Smooth muscle cell of the brain vasculature (primary cell): Measurements from ENCODE around the gene EMID1.
A peak's percentile ranks its signal among the peaks of the same experiment; 100 is the strongest.

Experiments used
- DNase-seq: peaks from one replicate; pipeline ENCODE4 v3.0.0-alpha.2; 2012; ENCODE audit warnings: low read depth, low spot score

EMID1 gene

GRCh38 chr22:29195118-29195963 lies 10.4 kb upstream of the EMID1 start:
- DNase-seq = no peak

- DNase-seq = no peak
These were observed 9.6 kb upstream of the EMID1 start for GRCh38 chr22:29195964-29196666.

GRCh38 chr22:29197096-29197495 lies 8.6 kb upstream of the EMID1 start:
- no peak for DNase-seq

DNA sequence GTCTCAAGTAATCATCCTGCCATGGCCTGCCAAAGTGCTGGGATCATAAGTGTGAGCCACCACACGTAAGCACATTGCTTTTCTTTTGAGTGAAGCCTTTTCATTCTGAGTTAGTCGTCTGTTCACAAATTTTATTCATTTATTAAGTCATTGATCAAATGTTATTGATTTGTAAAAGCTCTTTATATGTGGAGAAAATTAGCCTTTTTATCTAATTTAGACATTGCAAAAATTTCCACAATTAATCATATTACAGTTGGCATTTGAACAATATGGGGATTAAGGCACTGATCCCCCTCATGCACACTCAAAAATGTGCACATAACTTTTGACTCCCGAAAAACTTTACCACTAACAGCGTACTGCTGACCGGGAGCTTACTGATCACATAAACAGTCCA lies 7.5 kb upstream of the EMID1 start:
- no peak for DNase-seq

DNA sequence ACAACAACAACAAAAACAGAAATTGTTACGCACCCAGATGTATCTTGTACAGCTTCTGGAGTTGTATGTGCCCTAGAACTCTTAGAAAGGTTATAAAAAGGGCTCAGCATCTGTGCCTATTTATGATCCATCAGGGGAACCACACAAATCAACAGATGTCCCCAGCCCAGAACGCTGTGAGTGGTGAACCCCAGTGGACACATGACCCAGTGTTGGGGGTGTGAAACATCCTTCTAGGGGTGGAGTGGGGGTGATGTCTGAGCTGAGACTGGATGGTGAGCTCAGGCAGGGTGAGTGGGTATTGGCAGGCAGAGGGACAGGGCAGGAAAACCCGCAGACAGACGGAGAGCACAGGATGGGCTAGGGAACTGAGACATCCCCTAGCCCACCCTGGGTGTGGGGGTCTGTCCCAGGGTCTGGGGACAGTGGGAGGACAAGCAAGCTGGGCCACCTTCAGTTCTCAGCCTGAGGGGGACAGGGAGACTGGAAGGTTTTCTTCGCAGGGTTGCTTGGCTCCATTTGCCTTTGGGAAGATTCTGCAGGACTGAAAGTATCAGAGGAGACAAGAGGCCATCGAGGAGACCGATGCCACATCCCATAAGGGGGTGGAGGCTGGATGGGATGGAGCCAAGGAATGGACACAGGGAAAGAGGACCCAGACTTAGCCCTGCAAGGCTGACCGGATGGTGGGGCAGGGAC lies 5.8 kb upstream of the EMID1 start:
- no peak for DNase-seq

DNA sequence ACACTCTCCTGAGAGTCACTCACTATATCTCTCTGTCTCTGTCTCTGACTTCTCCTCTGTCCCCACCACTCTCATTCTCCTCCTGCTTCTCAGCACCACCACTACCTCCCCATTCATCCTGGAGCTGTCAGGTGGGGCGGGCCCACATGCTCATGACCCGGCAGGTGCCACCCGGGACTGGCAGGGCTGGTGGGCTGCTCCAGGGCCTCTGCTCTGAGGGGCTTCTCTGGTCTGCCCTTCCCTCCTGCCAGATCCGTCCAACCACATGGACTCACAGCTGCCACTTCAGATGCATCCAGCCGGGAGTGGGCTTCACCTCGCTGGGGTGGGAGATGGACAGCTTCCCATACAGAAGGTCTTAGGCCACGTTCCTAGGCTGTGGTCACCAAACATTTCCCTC lies 4.8 kb upstream of the EMID1 start:
- no peak for DNase-seq

DNA sequence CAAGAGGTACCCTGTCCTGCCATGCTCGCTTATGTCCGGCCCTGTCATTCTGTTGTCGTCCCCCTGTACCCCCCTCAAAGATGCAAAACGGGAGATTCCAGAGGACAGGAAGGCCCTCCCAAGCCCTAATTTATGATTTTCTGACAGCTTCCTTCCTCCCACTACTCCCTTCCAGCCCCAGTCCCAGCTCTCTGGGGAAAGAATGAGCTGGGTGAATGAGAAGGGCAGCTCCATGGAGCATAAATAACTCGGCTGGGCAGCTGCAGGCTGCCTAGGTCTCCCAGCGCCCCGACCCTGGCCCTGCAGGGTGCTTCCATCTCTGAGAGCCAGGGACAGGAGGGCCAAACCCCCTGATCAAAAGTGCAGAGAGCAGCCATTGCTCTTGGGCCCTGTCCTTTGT lies 3.9 kb upstream of the EMID1 start:
- DNase-seq = no peak

DNA sequence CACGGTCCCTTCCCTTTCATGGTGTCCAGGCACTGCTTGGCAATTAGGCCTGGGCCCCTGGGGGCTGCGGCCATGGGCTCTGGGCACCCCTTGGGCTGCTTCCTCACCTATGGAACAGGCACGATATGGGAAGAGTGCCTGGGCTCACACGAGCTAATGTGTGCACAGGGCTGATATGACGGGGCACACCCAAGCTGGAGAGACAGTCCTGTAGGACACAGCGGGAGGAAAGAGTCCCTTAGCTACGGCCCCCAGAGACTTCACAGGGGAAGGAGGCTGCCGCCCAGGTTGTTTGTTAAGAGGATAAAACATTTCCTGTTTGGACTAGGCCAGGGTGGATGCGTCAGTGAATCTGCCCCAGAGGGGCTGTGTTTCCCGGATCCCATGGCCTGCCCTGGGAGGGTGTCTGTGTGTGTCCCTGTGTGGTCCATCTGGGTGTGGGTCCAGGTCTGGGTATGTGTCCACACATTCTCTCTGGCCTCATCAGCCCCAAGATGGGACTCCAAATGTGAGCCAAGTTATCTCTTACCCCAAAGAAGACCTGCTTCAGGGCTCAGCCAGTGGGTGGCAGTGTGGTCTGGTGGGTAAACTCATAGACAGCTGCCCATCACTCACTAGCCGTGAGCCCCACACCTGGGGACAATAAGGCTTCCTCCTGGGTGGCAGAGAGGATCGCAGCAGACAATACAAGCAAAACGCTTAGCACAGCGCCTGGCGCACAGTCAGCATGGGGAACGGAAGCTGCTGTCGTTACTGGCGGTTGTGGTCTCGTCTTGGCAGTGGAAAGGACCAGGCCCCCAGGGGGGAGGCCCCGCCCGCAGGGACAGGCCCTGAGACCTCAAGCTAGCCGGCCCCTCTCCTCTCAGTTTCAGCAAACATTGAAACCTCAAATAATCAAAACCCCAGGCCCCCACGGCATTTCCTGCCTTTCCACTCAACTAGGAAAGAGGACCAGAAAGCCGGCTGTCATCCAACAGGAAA lies 3.2 kb upstream of the EMID1 start:
- DNase-seq = peak; percentile 71

GRCh38 chr22:29203488-29204454 lies 1.9 kb upstream of the EMID1 start:
- no peak for DNase-seq

DNA sequence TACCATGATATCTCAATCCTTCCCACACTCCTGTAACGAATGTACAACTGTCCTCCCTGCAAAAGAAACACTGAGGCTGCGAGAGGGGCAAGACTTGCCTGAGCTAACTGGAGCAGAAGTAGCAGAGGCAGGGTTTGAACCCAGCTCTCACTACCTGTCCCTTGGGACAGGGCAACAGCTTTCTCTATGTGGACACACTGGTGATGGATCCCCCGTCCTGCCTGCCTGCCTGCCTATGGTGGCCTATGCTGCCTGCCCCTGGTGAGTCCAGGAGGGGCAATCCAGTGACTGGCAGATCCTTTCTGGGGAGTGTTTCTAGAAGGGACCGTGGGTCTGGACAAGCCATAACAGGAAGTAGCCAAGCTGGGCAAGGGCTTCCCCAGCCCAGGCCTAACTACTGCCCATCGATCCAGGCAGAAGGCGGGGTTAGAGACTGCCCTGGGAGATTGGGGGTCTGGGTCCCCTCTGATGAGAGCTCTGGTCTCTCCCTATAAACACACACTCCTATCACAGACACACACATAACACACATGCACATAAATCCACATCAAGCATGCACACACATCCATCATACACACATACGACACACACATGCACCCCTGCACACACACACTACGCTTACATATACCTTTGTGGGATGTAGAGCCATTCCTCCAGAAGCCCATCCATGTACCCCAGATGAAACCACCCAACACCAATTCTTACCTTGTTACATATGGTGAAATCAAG lies 1.1 kb upstream of the EMID1 start:
- DNase-seq = no peak

DNA sequence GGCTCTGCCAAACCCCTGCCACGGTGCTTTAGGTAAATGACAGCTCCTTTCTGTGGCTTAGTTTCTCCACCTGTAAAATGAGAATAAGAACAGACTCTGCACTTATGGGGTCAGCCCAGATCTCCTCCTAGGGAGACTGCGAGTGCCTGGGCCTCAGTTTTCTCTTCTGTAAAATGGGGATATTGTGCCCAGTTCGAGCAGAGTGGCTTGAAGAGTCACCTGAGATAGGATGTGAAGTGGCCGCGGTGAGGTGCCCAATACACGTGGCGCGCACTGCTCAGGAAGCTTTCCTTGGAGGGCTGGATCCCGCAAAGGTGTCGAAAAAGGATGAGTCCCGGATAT lies 473 bp upstream of the EMID1 start:
- DNase-seq = no peak

GRCh38 chr22:29206372-29207242 lies 911 bp downstream of the EMID1 start:
- no peak for DNase-seq

DNA sequence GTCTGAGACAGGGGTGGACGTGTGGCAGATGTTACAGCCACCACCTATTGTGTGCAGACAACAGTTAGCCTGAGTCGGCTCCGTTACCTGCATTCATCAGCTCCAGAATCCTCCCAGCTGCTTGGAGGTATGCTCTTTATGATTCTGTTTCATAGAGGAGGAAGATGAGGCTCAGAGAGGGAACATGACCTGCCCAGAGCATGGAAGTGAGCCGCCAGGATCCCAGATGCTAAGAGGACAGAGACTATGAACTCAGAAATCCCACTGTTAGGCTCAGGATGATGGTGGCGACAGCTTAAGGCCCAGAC lies 1.5 kb downstream of the EMID1 start:
- DNase-seq = no peak

- no peak for DNase-seq
These were observed 2.1 kb downstream of the EMID1 start for GRCh38 chr22:29207562-29208501.

DNA sequence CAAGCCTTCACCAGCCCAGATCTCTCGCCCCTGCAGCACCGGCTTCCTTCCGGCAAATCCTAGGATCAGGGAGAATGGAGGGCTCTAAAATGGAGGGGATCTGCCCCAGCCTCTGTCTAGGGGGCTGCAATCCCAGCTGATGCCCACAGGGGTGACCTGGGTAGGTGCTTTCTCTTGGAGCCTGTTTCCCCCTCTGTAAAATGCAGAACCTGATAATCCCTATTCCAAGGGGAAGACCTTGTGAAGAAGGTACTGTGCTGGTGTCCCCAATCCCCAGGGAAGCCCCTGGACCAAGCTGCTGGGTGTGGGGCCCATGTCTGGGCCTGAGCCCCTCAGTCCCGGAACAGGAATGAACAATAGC lies 2.8 kb downstream of the EMID1 start:
- no peak for DNase-seq

DNA sequence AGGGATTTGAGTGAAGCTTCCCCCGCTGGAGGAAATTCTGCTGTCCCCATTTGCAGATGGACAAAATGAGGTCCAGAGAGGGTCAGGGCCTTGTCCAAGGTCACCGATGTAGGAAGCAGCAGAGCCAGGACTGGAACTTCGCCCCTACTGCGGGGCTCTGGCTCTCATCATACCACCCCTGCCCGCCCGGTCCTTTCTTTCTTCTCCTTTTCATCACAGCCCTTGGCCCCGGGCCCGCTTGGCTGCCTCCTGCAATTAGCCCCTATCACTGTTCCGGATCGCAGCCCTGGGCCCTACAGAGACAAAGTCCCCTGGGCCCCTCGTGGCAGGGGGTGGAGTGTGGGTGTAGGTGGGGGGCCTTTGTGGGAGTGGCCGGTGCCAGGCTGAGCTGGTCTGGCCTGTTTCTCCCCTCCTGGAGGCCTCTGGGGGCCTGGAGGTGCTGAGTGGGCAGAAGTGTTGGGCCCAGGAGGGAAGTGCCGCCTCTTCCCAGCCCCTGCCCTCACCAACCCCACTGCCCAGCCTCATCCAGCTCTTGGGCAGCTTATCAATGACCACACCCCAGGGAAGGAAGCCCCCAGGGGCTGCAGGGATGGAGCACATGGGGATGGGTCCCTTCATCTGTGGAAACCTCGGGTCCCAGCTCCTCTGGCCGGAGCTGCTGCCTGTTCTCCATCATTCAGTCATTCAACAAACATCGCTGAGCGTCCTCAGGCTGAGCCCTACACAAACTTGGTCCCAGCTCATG lies 3.4 kb downstream of the EMID1 start:
- DNase-seq = no peak

- DNase-seq = no peak
These were observed 3.9 kb downstream of the EMID1 start for GRCh38 chr22:29209624-29209929.
